HEK293 (cell line): ENCODE data around the gene KRTAP6-1.

Source experiments
- CTCF ChIA-PET: fragments of 350-600 bp; formaldehyde crosslinking; extraction: SDS; loops from one replicate; lab custom pipeline; 2021; ENCODE audit warnings: antibody characterized with exemption; lab: Yijun Ruan, JAX
- POLR2A ChIA-PET: fragments of 300-600 bp; formaldehyde crosslinking; extraction: SDS; loops from one replicate; lab custom pipeline; 2020; ENCODE audit warnings: antibody characterized with exemption, inconsistent platforms; lab: Yijun Ruan, JAX
- H3K27ac ChIP-seq: fragments of 200-500 bp; sonication (Bioruptor generic); 2 replicates; pipeline ENCODE4 v1.5.1; 2014; ENCODE audit warnings: low read depth, low read length, control low read depth, inconsistent platforms; ENCODE audit errors: extremely low read depth
- H3K36me3 ChIP-seq, 2 experiments: fragments of 200-500 bp in 1 of 2; sonication (Bioruptor generic) in 1 of 2; 1 replicate in 1 of 2; 2 replicates in 1 of 2; pipeline ENCODE4 v1.5.1; 2014 to 2017; ENCODE audit warnings: inconsistent platforms in 2 of 2, low read length in 2 of 2; ENCODE audit not compliant: control insufficient read depth in 2 of 2, insufficient read depth in 1 of 2
- H3K4me1 ChIP-seq: fragments of 200-500 bp; sonication (Bioruptor generic); 2 replicates; pipeline ENCODE4 v1.5.1; 2014; ENCODE audit warnings: mild to moderate bottlenecking, low read length, inconsistent platforms; ENCODE audit not compliant: control insufficient read depth, insufficient read depth
- H3K4me3 ChIP-seq: 2 replicates; pipeline ENCODE4 v1.5.1; 2011; ENCODE audit warnings: low read depth, mild to moderate bottlenecking, control low read depth, low read length, moderate library complexity
- H3K9me3 ChIP-seq: fragments of 200-500 bp; sonication (Bioruptor generic); 2 replicates; pipeline ENCODE4 v1.5.1; 2014; ENCODE audit warnings: low read depth, low read length, inconsistent platforms; ENCODE audit not compliant: control insufficient read depth, insufficient read depth
- ATF2 ChIP-seq: fragments of 450-650 bp; formaldehyde crosslinking; IDR thresholded peaks from 2 replicates; pipeline ENCODE4 v1.5.1; 2016; ENCODE audit warnings: missing biosample characterization, missing genetic modification characterization, low read depth
- GFI1B ChIP-seq: fragments of 450-650 bp; formaldehyde crosslinking; IDR thresholded peaks from 2 replicates; pipeline ENCODE4 v1.5.1; 2016; ENCODE audit warnings: missing biosample characterization, missing genetic modification characterization
- GLI4 ChIP-seq: fragments of 450-650 bp; formaldehyde crosslinking; IDR thresholded peaks from 2 replicates; pipeline ENCODE4 v1.5.1; 2016; ENCODE audit warnings: missing biosample characterization, missing genetic modification characterization
- HOXA7 ChIP-seq: sonication (generic); formaldehyde crosslinking; IDR thresholded peaks from 2 replicates; pipeline ENCODE4 v1.8.1; 2022; ENCODE audit warnings: missing genetic modification reagents, borderline replicate concordance
- KLF10 ChIP-seq: fragments of 450-650 bp; IDR thresholded peaks from 2 replicates; pipeline ENCODE4 v1.5.1; 2018; ENCODE audit warnings: missing biosample characterization, mild to moderate bottlenecking, missing genetic modification characterization
- SP7 ChIP-seq: fragments of 450-650 bp; formaldehyde crosslinking; IDR thresholded peaks from 2 replicates; pipeline ENCODE4 v1.5.1; 2016; ENCODE audit warnings: missing biosample characterization, missing genetic modification characterization
- TCF7L2 ChIP-seq: IDR thresholded peaks from 2 replicates; pipeline ENCODE4 v1.6.1; 2011; ENCODE audit warnings: low read depth, mild to moderate bottlenecking, inconsistent platforms, low read length, moderate library complexity, borderline replicate concordance
- ZBTB49 ChIP-seq: fragments of 450-650 bp; formaldehyde crosslinking; IDR thresholded peaks from 2 replicates; pipeline ENCODE4 v1.5.1; 2016; ENCODE audit warnings: missing biosample characterization, missing genetic modification characterization, low read depth
- ZFP3 ChIP-seq: fragments of 450-650 bp; formaldehyde crosslinking; IDR thresholded peaks from 2 replicates; pipeline ENCODE4 v1.5.1; 2016; ENCODE audit warnings: low read depth, missing biosample characterization, missing genetic modification characterization
- ZNF114 ChIP-seq: fragments of 450-650 bp; formaldehyde crosslinking; IDR thresholded peaks from 2 replicates; pipeline ENCODE4 v1.5.0; 2017; ENCODE audit warnings: missing biosample characterization, missing genetic modification characterization
- ZNF148 ChIP-seq: fragments of 450-650 bp; formaldehyde crosslinking; IDR thresholded peaks from 2 replicates; pipeline ENCODE4 v1.5.0; 2017; ENCODE audit warnings: missing biosample characterization, missing genetic modification characterization, borderline replicate concordance
- ZNF155 ChIP-seq: fragments of 450-650 bp; formaldehyde crosslinking; IDR thresholded peaks from 2 replicates; pipeline ENCODE4 v1.5.1; 2016; ENCODE audit warnings: missing biosample characterization, missing genetic modification characterization
- ZNF16 ChIP-seq: fragments of 450-650 bp; formaldehyde crosslinking; IDR thresholded peaks from 2 replicates; pipeline ENCODE4 v1.5.1; 2016; ENCODE audit warnings: low read depth, missing biosample characterization, missing genetic modification characterization
- ZNF2 ChIP-seq: fragments of 450-650 bp; formaldehyde crosslinking; IDR thresholded peaks from 2 replicates; pipeline ENCODE4 v1.5.1; 2016; ENCODE audit warnings: missing biosample characterization, missing genetic modification characterization
- ZNF211 ChIP-seq: fragments of 450-650 bp; formaldehyde crosslinking; IDR thresholded peaks from 2 replicates; pipeline ENCODE4 v1.5.1; 2016; ENCODE audit warnings: low read depth, missing biosample characterization, missing genetic modification characterization
- ZNF311 ChIP-seq: fragments of 450-650 bp; formaldehyde crosslinking; IDR thresholded peaks from 2 replicates; pipeline ENCODE4 v1.5.1; 2017; ENCODE audit warnings: missing biosample characterization, missing genetic modification characterization, borderline replicate concordance
- ZNF341 ChIP-seq: fragments of 450-650 bp; formaldehyde crosslinking; IDR thresholded peaks from 2 replicates; pipeline ENCODE4; 2016; ENCODE audit warnings: low read depth, missing biosample characterization, missing genetic modification characterization
- ZNF366 ChIP-seq: fragments of 450-650 bp; formaldehyde crosslinking; conservative IDR thresholded peaks from 2 replicates; pipeline ENCODE4 v1.5.1; 2016; ENCODE audit warnings: missing biosample characterization, missing genetic modification characterization
- ZNF473 ChIP-seq: fragments of 450-650 bp; formaldehyde crosslinking; IDR thresholded peaks from 2 replicates; pipeline ENCODE4 v1.5.1; 2017; ENCODE audit warnings: missing biosample characterization, missing genetic modification characterization
- ZNF513 ChIP-seq: fragments of 450-650 bp; IDR thresholded peaks from 2 replicates; pipeline ENCODE4 v1.5.1; 2018; ENCODE audit warnings: missing biosample characterization, missing genetic modification characterization
- ZNF549 ChIP-seq: fragments of 450-650 bp; IDR thresholded peaks from 2 replicates; pipeline ENCODE4 v1.5.1; 2018; ENCODE audit warnings: missing biosample characterization, missing genetic modification characterization, mild to moderate bottlenecking, inconsistent platforms, moderate library complexity
- ZNF561 ChIP-seq: fragments of 450-650 bp; IDR thresholded peaks from 2 replicates; pipeline ENCODE4 v1.5.1; 2018; ENCODE audit warnings: missing biosample characterization, missing genetic modification characterization, borderline replicate concordance
- ZNF580 ChIP-seq: fragments of 450-650 bp; formaldehyde crosslinking; IDR thresholded peaks from 2 replicates; pipeline ENCODE4 v1.5.1; 2016; ENCODE audit warnings: missing biosample characterization, missing genetic modification characterization
- ZNF624 ChIP-seq: fragments of 450-650 bp; formaldehyde crosslinking; IDR thresholded peaks from 2 replicates; pipeline ENCODE4 v1.5.1; 2017; ENCODE audit warnings: missing biosample characterization, missing genetic modification characterization
- ZNF658 ChIP-seq: fragments of 450-650 bp; formaldehyde crosslinking; IDR thresholded peaks from 2 replicates; pipeline ENCODE4; 2016; ENCODE audit warnings: missing biosample characterization, missing genetic modification characterization
- ZNF792 ChIP-seq: fragments of 450-650 bp; formaldehyde crosslinking; IDR thresholded peaks from 2 replicates; pipeline ENCODE4 v1.5.1; 2016; ENCODE audit warnings: missing biosample characterization, missing genetic modification characterization
- ZNF830 ChIP-seq: fragments of 450-650 bp; IDR thresholded peaks from 2 replicates; pipeline ENCODE4 v1.5.0; 2018; ENCODE audit warnings: missing biosample characterization, missing genetic modification characterization, low read depth, mild to moderate bottlenecking, moderate library complexity
- ZSCAN5A ChIP-seq: fragments of 450-650 bp; formaldehyde crosslinking; IDR thresholded peaks from 2 replicates; pipeline ENCODE4 v1.5.1; 2016; ENCODE audit warnings: missing biosample characterization, missing genetic modification characterization

The KRTAP6-1 gene

GRCh38 chr21:30612132-30612531 is 1.6 kb downstream of the KRTAP6-1 start (continued):
- TF ChIP-seq ATF2 (no peak), ZNF211 (tag by site-specific recombination) (no peak)

- H3K27ac ChIP-seq, result no peak overlapping the region
- no peak overlapping the region for H3K4me3 ChIP-seq
- CTCF ChIA-PET, result interaction anchor here (1.2 kb wide), 1 partner anchor 92 kb away, joined by 3 read pairs; no protein-coding TSS in a partner anchor
- no peaks in the 10 kb centered on the region for H3K36me3 ChIP-seq
- no peaks in the 10 kb centered on the region for H3K9me3 ChIP-seq
- TF ChIP-seq ZBTB49 (tag by site-specific recombination), result no peak
- TF ChIP-seq ZNF155 (tag by site-specific recombination), result no peak
- TF ChIP-seq GFI1B (tag by site-specific recombination), result no peak
- TF ChIP-seq HOXA7, result no peak
- no peak for TF ChIP-seq ZNF2 (tag by site-specific recombination)
- no peak for TF ChIP-seq ZFP3 (tag by site-specific recombination)
- TF ChIP-seq SP7 (tag by site-specific recombination), result no peak
- no peak for TF ChIP-seq ZNF513 (tag by site-specific recombination)
- no peak for TF ChIP-seq ZNF16
- TF ChIP-seq ZNF366 (tag by site-specific recombination), result no peak
- no peak for TF ChIP-seq ZNF341 (tag by site-specific recombination)
- TF ChIP-seq ZSCAN5A (tag by site-specific recombination), result no peak
- no peak for TF ChIP-seq ZNF311
- TF ChIP-seq ZNF830 (tag by site-specific recombination), result no peak
- TF ChIP-seq ZNF473, result no peak
- TF ChIP-seq ZNF792, result no peak
- TF ChIP-seq ZNF549, result no peak
- POLR2A ChIA-PET, result no interaction called here
- no peaks in the 10 kb centered on the region for H3K4me1 ChIP-seq
Observed at GRCh38 chr21:30605968-30606367, 7.8 kb downstream of the KRTAP6-1 start.

GRCh38 chr21:30600787-30601186 is 12.9 kb downstream of the KRTAP6-1 start, which contains the start of gene KRTAP22-1:
TSS of gene KRTAP22-1 (plus strand) at chr21:30601087.
- Histone ChIP-seq H3K4me3 (no peak within 1 kb of the TSS), H3K36me3 (no peaks in the 10 kb centered on the region), H3K4me1 (no peaks in the 10 kb centered on the region), H3K9me3 (no peaks in the 10 kb centered on the region), H3K27ac (no peak within 1 kb of the TSS)
- POLR2A ChIA-PET, result no interaction called here
- TF ChIP-seq ZNF624 (tag by site-specific recombination), result no peak
- no peak for TF ChIP-seq ZNF658 (tag by site-specific recombination)
- no peak for TF ChIP-seq ZNF114 (tag by site-specific recombination)
- TF ChIP-seq TCF7L2, result no peak
- no peak for TF ChIP-seq KLF10 (tag by site-specific recombination)
- TF ChIP-seq ZNF580 (tag by site-specific recombination), result no peak
- no peak for TF ChIP-seq GLI4 (tag by site-specific recombination)
- TF ChIP-seq ZNF148 (tag by site-specific recombination), result no peak
- no peak for TF ChIP-seq ZNF561 (tag by site-specific recombination)
- CTCF ChIA-PET, result no interaction called here
